ENCODE data around the gene RELT. TPM values are rescaled to one million over a fixed set of nuclear protein-coding genes. Genes with fewer than 3 reads are reported as not detected.

Gene RELT
- total RNA-seq, 1 experiment from 2014 or later: 24.5 TPM

DNA sequence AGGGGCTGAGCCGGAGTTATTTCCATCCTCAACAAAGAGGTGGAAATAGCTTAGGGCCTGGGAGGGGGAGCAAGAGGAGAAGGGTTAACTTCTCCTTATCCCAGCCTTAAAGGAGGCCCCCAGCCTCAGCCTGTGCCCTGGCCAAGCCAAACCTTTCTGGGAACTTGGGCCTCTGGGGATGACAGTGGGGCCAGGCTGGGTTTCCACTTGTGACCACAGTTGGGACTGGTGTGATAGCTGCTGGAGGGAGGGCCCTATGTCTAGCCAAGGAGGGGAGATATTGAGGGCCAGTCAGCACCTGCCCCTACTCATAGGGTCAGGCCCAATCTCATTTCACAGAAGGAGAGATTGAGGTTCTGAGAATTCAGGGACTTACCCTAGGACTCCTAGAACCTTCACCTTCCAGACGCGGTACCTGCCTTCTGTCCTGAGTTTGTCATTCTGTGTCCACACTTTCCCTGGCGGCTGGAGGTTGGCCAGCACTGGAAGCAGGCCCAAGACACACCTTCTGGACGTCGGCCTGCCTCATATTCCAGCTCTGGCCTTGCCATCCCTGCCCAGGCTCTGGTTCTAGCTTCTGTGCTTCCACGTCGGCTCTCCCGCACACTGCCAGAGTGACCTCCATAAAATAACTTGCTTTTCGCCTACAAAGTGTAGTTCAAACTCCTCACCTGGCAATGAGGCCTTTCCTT, 3.1 kb downstream of the RELT start:
- Histone ChIP-seq H3K27me3 (ENCODE audit: low read length) (no peaks in the 10 kb centered on the region), H3K4me1 (ENCODE audit: insufficient read depth, low read length) (peaks cover 28% of the 10 kb centered on the region), H3K4me2 (ENCODE audit: low read length) (no peak overlapping the region), H3K36me3 (ENCODE audit: low read depth, low read length) (peaks cover 5% of the 10 kb centered on the region; the same call in 1 of the 2 replicates), H3K9me3 (ENCODE audit: low read length) (no peaks in the 10 kb centered on the region), H3K27ac (ENCODE audit: low read length) (no peak overlapping the region), H3K4me3 (ENCODE audit: low read length) (no peak overlapping the region), H3K9ac (ENCODE audit: low read length) (no peak overlapping the region), H3F3A (ENCODE audit: low read length, unreplicated experiment) (no peaks in the 10 kb centered on the region), H3K79me2 (ENCODE audit: low read length) (peaks cover 81% of the 10 kb centered on the region), H4K20me1 (ENCODE audit: low read length) (peaks cover 64% of the 10 kb centered on the region), H2AFZ (ENCODE audit: low read length) (no peak overlapping the region), H3K9me2 (replicated peaks; ENCODE audit: low read length) (no peaks in the 10 kb centered on the region)
- intact Hi-C loops (cut with micrococcal nuclease): no loop called here
- ATAC-seq: no peak
- DNase-seq: peak; percentile 35
- no TSS peak for BruUV-seq (replicated peaks)
- ChIA-PET CTCF (no interaction called here), POLR2A (ENCODE audit: unreplicated experiment) (no interaction called here)
- TF ChIP-seq, protein P1, sequence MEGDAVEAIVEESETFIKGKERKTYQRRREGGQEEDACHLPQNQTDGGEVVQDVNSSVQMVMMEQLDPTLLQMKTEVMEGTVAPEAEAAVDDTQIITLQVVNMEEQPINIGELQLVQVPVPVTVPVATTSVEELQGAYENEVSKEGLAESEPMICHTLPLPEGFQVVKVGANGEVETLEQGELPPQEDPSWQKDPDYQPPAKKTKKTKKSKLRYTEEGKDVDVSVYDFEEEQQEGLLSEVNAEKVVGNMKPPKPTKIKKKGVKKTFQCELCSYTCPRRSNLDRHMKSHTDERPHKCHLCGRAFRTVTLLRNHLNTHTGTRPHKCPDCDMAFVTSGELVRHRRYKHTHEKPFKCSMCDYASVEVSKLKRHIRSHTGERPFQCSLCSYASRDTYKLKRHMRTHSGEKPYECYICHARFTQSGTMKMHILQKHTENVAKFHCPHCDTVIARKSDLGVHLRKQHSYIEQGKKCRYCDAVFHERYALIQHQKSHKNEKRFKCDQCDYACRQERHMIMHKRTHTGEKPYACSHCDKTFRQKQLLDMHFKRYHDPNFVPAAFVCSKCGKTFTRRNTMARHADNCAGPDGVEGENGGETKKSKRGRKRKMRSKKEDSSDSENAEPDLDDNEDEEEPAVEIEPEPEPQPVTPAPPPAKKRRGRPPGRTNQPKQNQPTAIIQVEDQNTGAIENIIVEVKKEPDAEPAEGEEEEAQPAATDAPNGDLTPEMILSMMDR (conservative IDR thresholded peaks at IDR 0.05; ENCODE audit: low read depth, low read length): no peak
- TF ChIP-seq EZH2 (IDR thresholded peaks at IDR 0.05; ENCODE audit: low read length, unreplicated experiment) (no peak), EZH2phosphoT487 (IDR thresholded peaks at IDR 0.05; ENCODE audit: borderline replicate concordance, low read length) (no peak)

DNA sequence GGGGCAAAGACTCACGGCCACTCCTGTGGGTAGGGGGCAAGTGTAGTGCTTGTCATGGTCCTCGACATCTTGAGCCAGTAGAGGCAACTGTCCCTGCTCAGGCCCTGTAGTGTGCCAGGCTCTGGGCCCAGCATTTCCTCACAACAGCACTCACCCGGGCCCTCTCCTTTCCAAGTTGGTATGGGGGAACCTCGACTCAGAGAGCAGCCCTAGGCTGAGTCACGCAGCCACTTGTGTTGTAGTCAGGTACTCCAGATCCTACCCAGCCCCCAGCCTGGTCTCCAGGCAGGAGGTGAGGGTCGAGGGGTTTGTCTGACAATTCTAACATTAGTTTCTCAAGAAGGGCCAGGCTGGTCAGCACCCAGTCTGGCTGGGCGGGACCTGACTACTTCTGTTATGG, 4.1 kb downstream of the RELT start:
- Histone ChIP-seq H3K27me3 (ENCODE audit: low read length) (no peaks in the 10 kb centered on the region), H3K4me3 (ENCODE audit: low read length) (no peak overlapping the region), H3K9me3 (ENCODE audit: low read length) (no peaks in the 10 kb centered on the region), H4K20me1 (ENCODE audit: low read length) (peaks cover 69% of the 10 kb centered on the region), H2AFZ (ENCODE audit: low read length) (no peak overlapping the region), H3K4me1 (ENCODE audit: insufficient read depth, low read length) (peaks cover 28% of the 10 kb centered on the region), H3K9me2 (replicated peaks; ENCODE audit: low read length) (no peaks in the 10 kb centered on the region), H3K36me3 (ENCODE audit: low read depth, low read length) (peaks cover 5% of the 10 kb centered on the region; the same call in 1 of the 2 replicates), H3K9ac (ENCODE audit: low read length) (no peak overlapping the region), H3K4me2 (ENCODE audit: low read length) (no peak overlapping the region), H3K79me2 (ENCODE audit: low read length) (peaks cover 91% of the 10 kb centered on the region), H3K27ac (ENCODE audit: low read length) (no peak overlapping the region), H3F3A (ENCODE audit: low read length, unreplicated experiment) (no peaks in the 10 kb centered on the region)
- TF ChIP-seq EZH2phosphoT487 (IDR thresholded peaks at IDR 0.05; ENCODE audit: borderline replicate concordance, low read length) (no peak), EZH2 (IDR thresholded peaks at IDR 0.05; ENCODE audit: low read length, unreplicated experiment) (no peak)
- TF ChIP-seq, protein P1 (conservative IDR thresholded peaks at IDR 0.05; ENCODE audit: low read depth, low read length): no peak
- DNase-seq (no peak), ATAC-seq (no peak)
- intact Hi-C loops (cut with micrococcal nuclease): no loop called here
- no TSS peak for BruUV-seq (replicated peaks)
- CTCF ChIA-PET: no interaction called here
- POLR2A ChIA-PET (ENCODE audit: unreplicated experiment): no interaction called here

DNA sequence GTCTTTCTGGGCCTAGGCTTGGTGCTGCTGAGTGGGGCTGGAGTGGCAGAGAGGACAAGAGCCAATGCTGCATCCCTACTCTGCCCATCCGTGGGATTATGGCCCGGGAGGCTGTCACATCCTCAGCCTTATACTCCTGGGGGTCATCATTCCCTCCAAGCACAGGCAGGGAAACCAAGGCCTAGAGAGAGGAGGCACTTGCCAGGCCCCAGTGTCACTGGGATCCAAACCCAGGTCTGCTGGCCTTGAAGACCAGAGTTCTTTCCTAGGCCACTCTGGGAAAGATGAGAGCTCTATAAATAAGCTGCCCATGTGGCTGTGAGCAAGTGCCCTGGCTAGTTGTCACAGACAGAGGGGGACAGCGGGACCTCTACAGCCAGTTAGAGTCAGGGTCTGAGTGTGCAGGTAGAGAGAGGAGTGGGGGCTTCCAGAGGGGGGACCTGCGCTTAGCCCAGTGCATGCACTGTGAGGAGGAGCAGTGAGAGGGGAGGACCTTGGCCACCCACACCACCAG, 4.8 kb downstream of the RELT start:
- ATAC-seq (no peak), DNase-seq (no peak)
- TF ChIP-seq EZH2phosphoT487 (IDR thresholded peaks at IDR 0.05; ENCODE audit: borderline replicate concordance, low read length) (no peak), EZH2 (IDR thresholded peaks at IDR 0.05; ENCODE audit: low read length, unreplicated experiment) (no peak)
- TF ChIP-seq, protein P1 (conservative IDR thresholded peaks at IDR 0.05; ENCODE audit: low read depth, low read length): no peak
- peaks cover 75% of the 10 kb centered on the region for H4K20me1 ChIP-seq (ENCODE audit: low read length)
- intact Hi-C loops (cut with micrococcal nuclease): no loop called here
- no peak overlapping the region for H3K4me3 ChIP-seq (ENCODE audit: low read length)
- H3K9ac ChIP-seq (ENCODE audit: low read length): no peak overlapping the region
- no peaks in the 10 kb centered on the region for H3K9me2 ChIP-seq (replicated peaks; ENCODE audit: low read length)
- no peak overlapping the region for H2AFZ ChIP-seq (ENCODE audit: low read length)
- no peaks in the 10 kb centered on the region for H3K27me3 ChIP-seq (ENCODE audit: low read length)
- ChIA-PET CTCF (no interaction called here), POLR2A (ENCODE audit: unreplicated experiment) (no interaction called here)
- BruUV-seq (replicated peaks): no TSS peak
- H3K4me2 ChIP-seq (ENCODE audit: low read length): no peak overlapping the region
- peaks cover 97% of the 10 kb centered on the region for H3K79me2 ChIP-seq (ENCODE audit: low read length)
- no peak overlapping the region for H3K27ac ChIP-seq (ENCODE audit: low read length)
- H3F3A ChIP-seq (ENCODE audit: low read length, unreplicated experiment): no peaks in the 10 kb centered on the region
- H3K9me3 ChIP-seq (ENCODE audit: low read length): no peaks in the 10 kb centered on the region
- peaks cover 5% of the 10 kb centered on the region; the same call in 1 of the 2 replicates for H3K36me3 ChIP-seq (ENCODE audit: low read depth, low read length)
- peaks cover 24% of the 10 kb centered on the region for H3K4me1 ChIP-seq (ENCODE audit: insufficient read depth, low read length)

Measured in PC-3 (cell line).